Mucosa of descending colon (tissue), 3 donors: ENCODE data around the gene VAMP3. TPM values are rescaled to one million over a fixed set of nuclear protein-coding genes. Genes with fewer than 3 reads are reported as not detected.

Experiments used
- ATAC-seq: fragments of 200-7000 bp; cut with Tn5 transposase; one replicate; pipeline ENCODE4 v1.9.1; 2020; ENCODE audit warnings: mild to moderate bottlenecking, moderate library complexity
- DNase-seq, 3 donors: peaks; one replicate each; pipeline ENCODE4 v3.0.0-alpha.2; 2020
- H3K36me3 ChIP-seq: fragments of 200-600 bp; one replicate; pipeline ENCODE4 v1.8.0; 2021; ENCODE audit warnings: low read depth, mild to moderate bottlenecking
- H3K4me1 ChIP-seq: fragments of 200-600 bp; one replicate; pipeline ENCODE4 v1.8.0; 2021; ENCODE audit warnings: low read depth, mild to moderate bottlenecking
- H3K4me3 ChIP-seq: fragments of 200-600 bp; one replicate; pipeline ENCODE4 v1.8.0; 2021; ENCODE audit warnings: mild to moderate bottlenecking
- H3K9me3 ChIP-seq: fragments of 200-600 bp; one replicate; pipeline ENCODE4 v1.8.0; 2021; ENCODE audit warnings: mild to moderate bottlenecking
- CTCF ChIP-seq: fragments of 200-600 bp; IDR thresholded peaks from one replicate; pipeline ENCODE4 v1.8.0; 2022; ENCODE audit warnings: antibody characterized with exemption, mild to moderate bottlenecking
- intact Hi-C, 2 donors: fragments of 100-400 bp; cut with DNase I in 1 of 2; cut with micrococcal nuclease in 1 of 2; formaldehyde crosslinking; loops; one replicate each; pipeline versions ENCODE4 v1.11.0 to v1.11.1; 2022; cut with DNase I, micrococcal nuclease
- total RNA-seq, 3 donors: library from RNA; stranded (reverse); fragmentation: NEBNext Ultra II Directional in 2 of 3; extraction: Animal tissue kit (Norgen Biotek cat#: 25700) in 2 of 3; gene quantifications; one replicate each; pipeline versions ENCODE4 v1.2.1 to v1.2.4, GENCODE V29; 2021 to 2023
- donor health status: DM: no; HTN: no; CAD: no; lungs with moderate emphysema.
- donor health status: DM: no; HTN: no; CAD: no.
- donor health status: DM: no; HTN: yes; CAD: no.

VAMP3 gene
- total RNA-seq, 3 donors from 2014 or later, result 91.6 to 105 (median 94.3) TPM

GRCh38 chr1:7729761-7730160, 41.3 kb upstream of the VAMP3 start:
- no peaks in the 10 kb centered on the region for H3K9me3 ChIP-seq
- intact Hi-C loops, result no loop called here
- ATAC-seq, result no peak

GRCh38 chr1:7732331-7732730, 38.8 kb upstream of the VAMP3 start:
- no peak for TF ChIP-seq CTCF
- no peaks in the 10 kb centered on the region for H3K4me1 ChIP-seq

More at GRCh38 chr1:7729761-7730160, 41.3 kb upstream of the VAMP3 start:
- Histone ChIP-seq H3K4me3 (no peak overlapping the region), H3K4me1 (no peaks in the 10 kb centered on the region), H3K36me3 (no peaks in the 10 kb centered on the region)
- TF ChIP-seq CTCF, result no peak
- no peak for DNase-seq

GRCh38 chr1:7733276-7733675, 37.8 kb upstream of the VAMP3 start:
- no peak for ATAC-seq
- intact Hi-C loops, result no loop called here
- Histone ChIP-seq H3K4me1 (no peaks in the 10 kb centered on the region), H3K4me3 (no peak overlapping the region), H3K36me3 (no peaks in the 10 kb centered on the region), H3K9me3 (no peaks in the 10 kb centered on the region)
- no peak for DNase-seq
- no peak for TF ChIP-seq CTCF

More at GRCh38 chr1:7732331-7732730, 38.8 kb upstream of the VAMP3 start:
- Histone ChIP-seq H3K4me3 (no peak overlapping the region), H3K9me3 (no peaks in the 10 kb centered on the region), H3K36me3 (no peaks in the 10 kb centered on the region)
- ATAC-seq, result no peak
- DNase-seq, result no peak
- intact Hi-C loops, result no loop called here

- intact Hi-C loops, result no loop called here
- no peak for ATAC-seq
- Histone ChIP-seq H3K9me3 (no peaks in the 10 kb centered on the region), H3K36me3 (no peaks in the 10 kb centered on the region), H3K4me1 (no peaks in the 10 kb centered on the region), H3K4me3 (no peak overlapping the region)
- no peak for DNase-seq
- no peak for TF ChIP-seq CTCF
Observed at GRCh38 chr1:7738044-7738443, 33.1 kb upstream of the VAMP3 start.

- no peak for TF ChIP-seq CTCF
- no peaks in the 10 kb centered on the region for H3K36me3 ChIP-seq
- ATAC-seq (no peak), DNase-seq (no peak)
- H3K9me3 ChIP-seq, result no peaks in the 10 kb centered on the region
- H3K4me1 ChIP-seq, result no peaks in the 10 kb centered on the region
- no peak overlapping the region for H3K4me3 ChIP-seq
- intact Hi-C loops, result no loop called here
Observed at GRCh38 chr1:7743346-7743745, 27.8 kb upstream of the VAMP3 start.

- DNase-seq (no peak), ATAC-seq (no peak)
- no peaks in the 10 kb centered on the region for H3K9me3 ChIP-seq
- no peaks in the 10 kb centered on the region for H3K4me1 ChIP-seq
- intact Hi-C loops, result no loop called here
- no peaks in the 10 kb centered on the region for H3K36me3 ChIP-seq
- TF ChIP-seq CTCF, result no peak
- H3K4me3 ChIP-seq, result no peak overlapping the region
Observed at GRCh38 chr1:7744882-7745281, 26.2 kb upstream of the VAMP3 start.
